GM21447 (cell line): Measurements from ENCODE around the gene HERPUD2.
"Not testable (repeated sequence)": the region's sequence is repeated elsewhere in the genome, so short reads cannot be mapped to it uniquely, and the experiment has no call there.

Experiments used
- ATAC-seq: cut with Tn5 transposase; IDR thresholded peaks from one replicate; pipeline ENCODE4 v1.9.1; 2021; ENCODE audit not compliant: unreplicated experiment

Gene HERPUD2

GRCh38 chr7:35714862-35715261 lies 19.9 kb upstream of the HERPUD2 start:
- ATAC-seq: no peak

- ATAC-seq: no peak
These were observed 19.5 kb upstream of the HERPUD2 start for GRCh38 chr7:35714407-35714806.

GRCh38 chr7:35712563-35713226 lies 17.8 kb upstream of the HERPUD2 start:
- ATAC-seq: no peak

GRCh38 chr7:35707422-35707821 lies 12.5 kb upstream of the HERPUD2 start:
- no peak for ATAC-seq

GRCh38 chr7:35705932-35706461 lies 11.1 kb upstream of the HERPUD2 start:
- no peak for ATAC-seq

GRCh38 chr7:35704261-35704660 lies 9.3 kb upstream of the HERPUD2 start:
- ATAC-seq: no peak

- ATAC-seq: no peak
These were observed 7.6 kb upstream of the HERPUD2 start for GRCh38 chr7:35702541-35702940.

- ATAC-seq: no peak
These were observed 6.5 kb upstream of the HERPUD2 start for GRCh38 chr7:35701287-35701900.

- no peak for ATAC-seq
These were observed 5.9 kb upstream of the HERPUD2 start for GRCh38 chr7:35700865-35701264.

GRCh38 chr7:35700333-35700732 lies 5.4 kb upstream of the HERPUD2 start:
- ATAC-seq: no peak

- no peak for ATAC-seq
These were observed 4.9 kb upstream of the HERPUD2 start for GRCh38 chr7:35699796-35700305.

- ATAC-seq: not testable (repeated sequence)
These were observed 3.4 kb upstream of the HERPUD2 start for GRCh38 chr7:35698382-35698781.

- no peak for ATAC-seq
These were observed 2.7 kb upstream of the HERPUD2 start for GRCh38 chr7:35697414-35698175.

- ATAC-seq: no peak
These were observed 1.1 kb upstream of the HERPUD2 start for GRCh38 chr7:35695987-35696386.

GRCh38 chr7:35695473-35695850 lies 527 bp upstream of the HERPUD2 start:
- peak; percentile 2 for ATAC-seq

- peak; percentile 13 for ATAC-seq
These were observed 663 bp downstream of the HERPUD2 start for GRCh38 chr7:35694161-35694783.

- ATAC-seq: no peak
These were observed 3.1 kb downstream of the HERPUD2 start for GRCh38 chr7:35691827-35692307.

- no peak for ATAC-seq
These were observed 3.6 kb downstream of the HERPUD2 start for GRCh38 chr7:35691366-35691765.

GRCh38 chr7:35690614-35691013 lies 4.3 kb downstream of the HERPUD2 start:
- ATAC-seq: not testable (repeated sequence)

- ATAC-seq: no peak
These were observed 9.2 kb downstream of the HERPUD2 start for GRCh38 chr7:35685781-35686180.
